ENCODE measurements around the gene SNRNP35.
"Not testable (repeated sequence)": the region's sequence is repeated elsewhere in the genome, so short reads cannot be mapped to it uniquely, and the experiment has no call there.

SNRNP35 gene

DNA sequence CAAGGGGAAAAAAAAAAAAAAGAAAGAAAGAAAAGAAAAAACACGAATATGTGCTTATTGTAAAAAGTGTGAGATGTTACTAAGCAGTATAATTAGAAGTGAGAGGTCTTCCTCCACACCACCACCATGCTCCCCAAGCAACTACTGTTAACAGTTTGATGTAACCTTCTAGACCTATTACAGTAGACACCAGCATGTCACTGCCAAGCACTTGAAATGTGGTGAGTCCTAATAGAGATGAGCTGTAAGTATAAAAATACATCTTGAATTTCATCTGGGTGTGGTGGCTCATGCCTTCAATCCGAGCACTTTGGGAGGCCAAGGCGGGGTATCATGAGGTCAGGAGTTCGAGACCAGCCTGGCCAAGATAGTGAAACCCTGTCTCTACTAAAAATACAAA is 8.1 kb upstream of the SNRNP35 start:
- DNase-seq = no peak

DNA sequence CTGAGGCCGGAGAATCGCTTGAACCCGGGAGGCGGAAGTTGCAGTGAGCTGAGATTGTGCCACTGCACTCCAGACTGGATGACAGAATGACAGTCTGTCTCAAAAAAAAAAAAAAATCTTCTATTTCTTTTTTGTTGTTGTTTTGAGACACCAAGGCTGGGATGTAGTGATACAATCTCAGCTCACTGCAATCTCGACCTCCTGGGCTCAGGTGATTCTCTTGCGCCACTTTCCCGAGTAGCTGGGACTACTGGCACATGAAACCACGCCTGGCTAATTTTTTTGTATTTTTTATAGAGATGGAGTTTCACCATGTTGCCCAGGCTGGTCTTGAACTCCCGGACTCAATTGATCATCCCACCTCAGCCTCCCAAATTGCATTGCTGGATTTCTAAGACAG is 7.3 kb upstream of the SNRNP35 start:
- DNase-seq = no peak

DNA sequence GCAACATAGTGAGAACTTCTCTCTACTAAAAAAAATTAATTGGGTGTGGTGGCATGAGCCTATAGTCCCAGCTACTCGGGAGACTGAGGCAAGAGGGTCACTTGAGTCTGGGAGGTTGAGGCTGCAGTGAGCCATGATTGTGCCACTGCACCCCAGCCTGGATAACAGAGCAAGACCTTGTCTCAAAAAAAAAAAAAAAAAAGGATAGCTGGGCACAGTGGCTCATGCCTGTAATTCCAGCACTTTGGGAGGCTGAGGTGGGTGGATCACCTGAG is 5.7 kb upstream of the SNRNP35 start:
- DNase-seq = not testable (repeated sequence)

DNA sequence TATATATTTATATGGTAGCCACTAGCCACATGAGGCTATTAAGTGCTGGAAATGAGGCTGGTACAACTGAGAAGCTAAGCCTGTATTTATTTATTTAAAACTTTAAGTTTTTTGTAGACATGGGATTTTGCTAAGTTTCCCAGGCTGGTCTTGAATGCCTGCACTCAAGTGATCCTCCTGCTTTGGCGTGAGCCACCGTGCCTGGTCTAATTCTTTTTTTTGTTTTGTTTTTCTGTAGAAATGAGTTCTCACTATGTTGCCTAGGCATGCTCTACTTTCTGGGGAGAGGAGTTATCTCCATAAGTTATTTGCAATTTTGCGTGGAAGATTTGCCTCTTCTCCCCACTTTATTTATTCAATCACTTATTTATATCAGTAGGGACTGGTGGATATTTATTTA is 4.8 kb upstream of the SNRNP35 start:
- no peak for DNase-seq

DNA sequence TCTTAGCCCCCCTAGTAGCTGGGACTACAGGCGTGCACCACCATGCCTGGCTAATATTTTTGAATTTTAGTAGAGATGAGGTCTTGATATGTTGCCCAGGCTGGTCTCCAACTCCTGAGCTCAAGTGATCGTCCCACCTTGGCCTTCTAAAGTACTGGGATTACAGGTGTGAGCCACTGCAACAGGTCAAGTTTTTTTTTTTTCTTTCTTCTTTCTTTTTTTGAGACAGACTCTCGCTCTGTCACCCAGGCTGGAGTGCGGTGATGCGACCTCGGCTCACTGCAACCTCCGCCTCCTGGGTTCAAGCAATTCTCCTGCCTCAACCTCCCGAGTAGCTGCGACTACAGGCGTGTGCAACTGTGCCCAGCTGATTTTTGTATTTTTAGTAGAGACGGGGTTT is 5.2 kb downstream of the SNRNP35 start:
- DNase-seq = not testable (repeated sequence)

DNA sequence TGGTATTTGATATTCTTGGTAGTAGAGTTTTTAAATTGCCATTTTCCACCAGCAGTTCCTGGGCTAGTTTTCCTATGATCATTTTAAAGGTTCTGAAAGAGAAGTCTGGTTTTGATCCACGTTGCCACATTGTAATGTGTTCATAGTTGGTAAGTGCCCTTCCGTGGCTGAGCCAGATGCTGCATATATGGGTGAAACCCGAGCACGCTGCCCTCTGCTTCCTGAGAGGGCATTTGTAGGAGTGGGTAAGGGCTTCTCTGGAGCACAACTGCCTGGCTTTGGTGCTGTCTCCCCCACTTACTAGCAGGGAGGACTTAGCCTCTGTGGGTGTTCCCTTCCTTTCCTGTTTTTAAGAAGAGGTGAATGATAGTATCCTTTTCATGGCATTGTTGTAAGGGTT is 7.1 kb downstream of the SNRNP35 start:
- no peak for DNase-seq

DNA sequence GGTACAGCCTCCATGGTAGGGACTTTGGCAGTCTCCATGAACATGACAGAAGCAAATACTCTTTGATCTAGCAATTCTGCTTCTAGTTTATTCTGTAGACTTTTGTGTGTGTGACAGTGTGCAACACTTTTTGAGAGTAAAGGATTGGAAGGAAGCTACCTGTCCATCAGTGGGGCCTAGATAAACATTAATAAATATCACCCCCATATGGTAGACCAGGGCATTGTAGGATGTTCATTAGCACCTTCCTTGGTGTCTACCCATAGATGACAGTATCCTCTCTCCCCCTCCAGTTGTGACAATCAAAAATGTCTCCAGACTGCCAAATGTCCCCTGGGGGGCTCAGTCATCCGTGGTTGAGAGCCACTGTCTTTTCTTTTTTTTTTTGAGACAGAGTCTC is 10.8 kb downstream of the SNRNP35 start:
- DNase-seq = peak; percentile 58

DNA sequence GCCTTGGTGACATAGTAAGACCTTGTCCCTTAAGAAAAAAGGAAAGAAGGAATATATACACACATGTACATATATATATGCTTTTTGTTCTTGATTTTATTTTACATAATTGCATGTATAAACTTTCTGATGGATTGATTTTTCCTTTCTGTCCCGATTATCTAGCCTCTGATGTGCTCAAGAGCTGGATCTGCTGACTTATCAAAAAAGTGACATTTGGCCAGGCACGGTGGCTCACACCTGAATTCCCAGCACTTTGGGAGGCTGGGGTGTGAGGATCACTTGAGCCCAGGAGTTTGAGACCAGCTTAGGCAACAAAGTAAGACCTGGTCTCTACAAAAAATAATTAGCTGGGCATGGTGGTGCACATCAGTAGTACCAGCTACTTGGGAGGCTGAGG is 12.0 kb downstream of the SNRNP35 start:
- DNase-seq = no peak

DNA sequence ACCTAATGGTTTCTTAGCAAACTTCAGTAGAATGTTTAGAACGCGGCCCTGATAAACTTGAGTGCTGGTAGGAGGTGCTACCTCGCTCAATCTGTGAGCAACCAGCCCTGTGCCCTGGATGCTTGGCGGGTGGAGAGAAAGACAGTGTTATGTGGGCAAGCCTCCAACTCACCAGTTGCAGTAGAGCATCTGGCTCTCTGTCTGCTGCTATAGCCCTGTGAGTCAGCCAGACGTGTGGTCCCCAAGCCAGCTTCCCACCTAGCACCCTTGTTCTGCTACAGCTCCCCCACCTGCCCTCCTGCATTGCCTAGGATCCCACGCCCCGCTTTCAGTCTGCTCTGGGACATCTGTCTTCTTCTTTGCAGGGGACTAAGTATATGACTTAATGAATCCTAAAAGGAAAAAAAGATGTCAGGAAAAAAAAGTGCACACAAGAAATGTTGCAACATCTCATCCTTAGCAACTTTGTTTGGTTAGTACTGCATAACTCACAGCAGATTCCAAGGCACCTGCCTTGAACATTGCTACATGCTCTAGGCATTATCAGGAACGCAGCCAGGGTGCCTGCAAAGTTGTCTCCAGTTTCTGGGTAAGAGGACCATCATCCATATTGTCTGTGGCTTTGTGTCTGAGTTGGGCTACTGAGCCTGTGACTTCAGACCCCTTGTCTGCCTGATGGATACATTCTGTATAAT is 13.6 kb downstream of the SNRNP35 start:
- no peak for DNase-seq

DNA sequence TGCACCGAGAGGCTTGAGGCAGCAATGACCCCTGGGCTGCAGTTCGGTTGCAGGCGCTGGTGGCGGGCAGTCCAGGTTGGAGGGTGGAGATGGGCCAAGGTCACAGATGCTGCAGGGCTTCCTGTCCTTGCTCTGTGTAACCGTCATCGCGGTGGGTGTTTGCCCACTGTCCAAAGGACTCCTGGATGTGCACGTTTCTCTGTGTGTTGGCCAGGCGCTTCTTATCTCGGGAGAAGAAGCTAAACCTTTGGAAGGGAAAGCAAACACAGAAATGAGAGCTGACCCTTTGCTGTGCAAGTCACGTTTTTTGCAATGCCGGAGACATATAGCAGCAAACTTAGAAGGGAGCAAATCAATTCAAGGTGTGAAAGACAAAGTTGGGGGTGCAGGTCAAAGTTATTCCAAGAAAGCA is 14.5 kb downstream of the SNRNP35 start:
- DNase-seq = no peak

DNA sequence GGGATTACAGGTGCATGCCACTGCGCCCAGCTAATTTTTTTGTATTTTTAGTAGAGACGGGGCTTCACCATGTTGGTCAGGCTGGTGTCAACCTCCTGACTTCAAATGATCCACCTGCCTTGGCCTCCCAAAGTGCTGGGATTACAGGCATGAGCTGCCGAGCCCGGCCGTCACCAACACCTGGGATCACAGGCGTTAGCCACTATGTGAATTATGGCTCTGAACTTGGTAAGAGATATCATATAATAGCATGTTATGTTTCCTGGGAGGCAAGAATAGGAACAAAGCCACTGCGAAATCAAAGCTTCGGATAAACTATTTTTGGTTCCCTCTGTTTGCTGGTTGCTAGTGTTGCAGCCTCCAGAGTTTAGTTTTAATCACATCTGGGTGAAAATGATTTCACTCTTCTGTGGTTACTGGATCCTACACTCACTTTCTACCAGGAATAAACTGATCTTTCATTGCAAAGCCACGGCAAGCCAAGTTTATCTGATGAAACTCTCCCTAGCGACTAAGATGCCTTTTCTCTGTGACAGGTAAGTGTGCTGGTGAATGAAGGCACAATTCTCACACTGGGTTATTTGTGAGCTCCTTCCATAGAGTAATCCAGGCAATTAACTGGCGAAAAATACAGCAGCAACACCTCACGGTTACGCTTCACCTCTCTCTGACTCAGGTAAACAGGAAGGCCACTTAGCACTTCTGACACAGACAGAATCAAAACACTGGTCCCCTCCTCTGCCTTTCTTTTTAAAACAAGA is 16.7 kb downstream of the SNRNP35 start:
- peak; percentile 34 for DNase-seq

DNA sequence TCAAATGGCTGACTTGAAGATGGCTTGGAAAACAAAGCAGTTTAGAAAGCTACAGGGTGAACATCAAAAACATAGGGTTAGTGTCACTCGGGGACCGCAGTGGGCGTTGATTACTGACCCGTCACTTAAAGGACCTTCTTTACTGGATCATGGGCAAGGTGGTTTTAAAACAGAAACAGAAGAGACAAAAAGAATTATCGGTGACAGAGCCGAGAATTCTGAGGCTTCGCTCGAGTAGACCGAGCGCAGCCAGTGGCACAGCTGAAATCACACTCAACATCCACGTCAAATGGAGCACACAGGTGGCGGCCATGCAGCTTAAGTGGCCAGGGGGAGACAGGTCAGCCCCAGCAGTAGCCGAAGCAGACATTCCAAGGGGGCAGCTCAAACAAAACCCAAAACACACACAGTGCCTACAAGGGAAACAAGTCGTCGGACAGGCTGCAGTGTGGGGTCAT is 17.3 kb downstream of the SNRNP35 start:
- DNase-seq = no peak

DNA sequence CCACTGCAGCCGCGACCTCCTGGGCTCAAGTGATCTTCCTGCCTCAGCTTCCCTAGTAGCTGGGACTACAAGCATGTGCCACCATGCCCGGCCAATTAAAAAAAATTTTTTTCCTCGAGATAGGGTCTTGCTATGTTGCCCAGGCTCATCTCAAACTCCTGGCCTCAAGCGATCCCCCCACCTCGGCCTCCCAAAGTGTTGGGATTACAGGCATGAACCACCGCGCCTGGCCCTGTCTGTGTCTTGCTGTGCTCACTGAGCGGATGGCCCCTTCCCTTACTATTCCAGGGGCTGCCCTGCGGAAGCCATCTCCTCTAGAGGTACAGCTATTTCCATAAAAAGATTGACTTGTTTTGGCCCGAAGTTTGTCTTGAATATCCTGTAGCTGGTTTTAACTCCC is 20.1 kb downstream of the SNRNP35 start:
- no peak for DNase-seq

DNA sequence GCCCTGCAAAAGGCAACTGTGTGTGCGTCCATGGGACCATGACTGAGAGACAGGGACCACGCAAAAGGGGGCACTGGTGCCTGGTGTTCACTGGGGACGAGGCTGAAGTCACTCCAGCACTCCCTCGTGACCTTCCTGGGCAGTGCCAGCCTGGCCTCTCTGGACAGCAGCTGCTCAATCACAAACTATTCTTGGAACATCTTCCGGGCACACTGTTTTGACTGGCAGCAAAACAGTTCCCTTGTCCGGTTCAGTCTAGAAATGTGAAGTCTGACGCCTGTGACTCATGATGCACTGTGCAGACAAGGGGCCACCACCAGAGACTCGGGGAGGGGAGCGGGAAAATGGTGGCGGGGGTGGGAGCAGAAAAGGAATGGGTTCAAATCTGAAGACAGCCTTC is 20.8 kb downstream of the SNRNP35 start:
- DNase-seq = no peak

DNA sequence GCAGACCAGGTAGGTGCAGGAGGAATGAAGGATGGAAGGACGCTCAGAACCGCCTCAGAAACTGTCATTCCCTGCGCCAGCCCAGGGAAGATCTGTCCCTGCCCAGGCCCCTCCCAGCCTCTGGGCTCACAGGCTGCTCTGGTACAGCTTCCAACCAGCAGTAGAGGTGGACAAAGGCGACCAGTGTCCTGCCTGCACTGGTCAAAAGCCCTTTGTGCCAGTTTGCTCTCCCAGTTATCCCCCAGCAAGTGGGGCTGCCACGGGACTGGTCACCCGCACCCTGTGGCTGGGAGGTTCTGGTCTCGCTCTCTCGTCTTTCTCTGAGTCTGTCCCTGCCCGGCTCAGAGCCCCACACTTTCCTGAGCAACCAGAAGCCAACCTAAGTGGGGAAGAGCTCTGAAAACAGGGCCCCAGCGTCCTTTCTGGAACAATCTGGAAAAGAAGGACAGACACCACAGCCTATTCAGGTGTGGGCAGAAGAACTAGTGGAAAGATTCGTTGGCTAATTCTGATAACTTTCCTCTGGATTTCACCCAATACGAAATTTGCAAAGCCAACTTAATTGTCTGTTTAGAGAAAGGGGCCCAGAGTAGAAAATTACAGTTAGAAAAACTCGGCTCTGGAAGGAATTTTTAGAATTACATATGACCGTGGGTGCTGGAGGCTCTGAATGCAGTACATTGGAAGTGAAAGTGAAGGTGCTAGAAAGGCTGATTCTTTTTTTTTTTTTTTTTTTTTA is 21.7 kb downstream of the SNRNP35 start:
- DNase-seq = no peak

DNA sequence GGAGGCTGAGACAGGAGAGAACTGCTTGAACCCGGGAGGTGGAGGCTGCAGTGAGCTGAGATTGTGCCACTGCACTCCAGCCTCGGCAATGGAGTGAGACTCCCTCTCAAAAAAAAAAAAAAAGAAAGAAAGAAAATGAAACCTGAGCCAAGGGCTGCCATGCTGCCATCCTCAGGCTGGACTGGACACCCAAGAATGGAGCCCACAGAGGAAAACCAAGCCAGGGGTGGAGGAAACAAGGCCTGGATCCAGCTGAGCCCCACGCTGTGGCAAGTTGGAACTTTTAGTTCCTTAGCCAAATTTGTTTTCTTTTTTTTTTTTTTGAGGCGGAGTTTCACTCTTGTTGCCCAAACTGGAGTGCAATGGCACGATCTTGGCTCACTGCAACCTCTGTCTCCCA is 23.3 kb downstream of the SNRNP35 start:
- DNase-seq = not testable (repeated sequence)

DNA sequence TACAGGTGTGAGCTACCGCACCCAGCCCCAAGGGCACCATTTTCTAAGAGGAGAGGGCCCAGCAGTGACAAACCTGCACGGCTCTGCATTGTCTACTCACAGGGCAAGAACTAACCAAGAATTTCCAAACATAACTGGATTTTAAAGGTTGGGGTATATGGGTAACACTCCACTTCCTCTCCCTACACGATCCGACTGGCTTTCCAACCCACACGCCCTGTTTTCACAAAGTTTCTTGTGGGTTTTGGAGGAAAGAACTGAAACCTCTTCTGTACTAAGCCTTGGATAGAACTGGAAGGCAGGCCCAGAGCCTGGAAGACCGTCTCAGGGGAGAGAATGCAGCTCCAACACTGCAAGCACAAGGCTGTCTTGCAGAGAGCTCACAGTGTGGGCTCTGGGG is 24.9 kb downstream of the SNRNP35 start:
- no peak for DNase-seq

DNA sequence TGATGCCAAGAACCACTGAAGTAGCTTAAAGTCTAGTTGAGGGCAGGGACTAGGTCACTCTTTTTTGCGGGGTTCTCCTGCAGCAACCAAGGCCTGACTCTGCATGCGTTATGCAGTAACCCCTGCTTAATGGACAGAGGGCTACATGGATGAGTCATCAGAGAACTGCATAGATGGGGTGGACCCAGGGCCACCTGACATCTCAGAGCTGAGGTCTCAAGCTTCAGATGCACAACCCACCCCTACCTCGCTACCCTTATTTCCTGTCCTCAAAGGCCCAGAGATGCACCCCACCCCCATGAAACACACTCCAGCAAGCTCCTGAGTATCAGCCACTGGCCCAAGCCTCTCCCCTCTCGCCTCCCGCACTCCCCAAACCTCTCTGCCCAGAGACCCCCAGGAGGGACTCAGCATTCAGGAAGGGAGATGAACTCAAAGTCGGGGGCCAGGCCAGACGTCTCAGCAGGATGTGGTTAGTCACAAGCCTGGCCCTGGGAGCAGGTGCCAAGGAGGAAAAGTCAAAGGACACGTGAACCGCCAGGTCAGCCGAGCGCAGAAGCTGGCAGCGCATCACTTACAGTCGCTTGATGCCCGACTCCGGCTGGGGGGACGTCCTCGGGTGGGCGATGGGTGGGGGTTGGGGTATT is 25.8 kb downstream of the SNRNP35 start:
- peak; percentile 2 for DNase-seq

DNA sequence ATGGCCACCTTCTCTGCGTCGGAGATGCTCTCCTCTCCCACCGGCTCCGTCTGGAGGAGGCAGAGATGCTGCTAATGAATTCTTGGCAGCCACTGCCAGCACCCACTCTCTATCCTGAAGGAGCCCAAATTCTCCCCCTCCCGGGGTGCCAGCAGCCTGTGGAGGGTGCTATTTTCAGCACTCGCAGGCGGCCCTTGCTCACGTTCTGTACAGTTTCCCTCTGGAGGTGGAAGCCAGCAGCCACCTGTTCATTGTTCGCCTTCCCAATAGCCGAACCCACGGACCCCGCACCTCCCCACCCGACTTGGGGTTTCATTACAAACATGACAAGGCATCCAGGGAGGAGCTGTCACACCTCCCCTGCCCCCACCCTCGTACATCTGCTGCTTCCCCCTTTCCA is 27.8 kb downstream of the SNRNP35 start:
- DNase-seq = no peak

DNA sequence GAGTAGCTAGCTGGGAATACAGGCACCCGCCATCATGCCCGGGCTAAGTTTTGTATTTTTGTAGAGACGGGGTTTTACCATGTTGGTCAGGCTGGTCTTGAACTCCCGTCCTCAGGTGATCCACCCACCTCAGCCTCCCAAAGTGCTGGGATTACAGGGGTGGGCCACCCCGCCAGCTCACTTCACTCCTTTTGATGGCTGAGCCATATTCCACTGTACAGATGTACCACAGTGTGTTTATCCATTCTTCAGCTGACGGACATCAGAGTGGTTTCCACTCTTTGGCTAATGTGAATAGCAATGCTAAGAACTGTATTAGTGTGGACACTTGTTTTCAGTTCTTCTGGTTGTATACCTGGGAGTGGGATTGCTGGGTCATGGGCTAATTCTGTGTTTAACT is 29.5 kb downstream of the SNRNP35 start:
- DNase-seq = no peak

DNA sequence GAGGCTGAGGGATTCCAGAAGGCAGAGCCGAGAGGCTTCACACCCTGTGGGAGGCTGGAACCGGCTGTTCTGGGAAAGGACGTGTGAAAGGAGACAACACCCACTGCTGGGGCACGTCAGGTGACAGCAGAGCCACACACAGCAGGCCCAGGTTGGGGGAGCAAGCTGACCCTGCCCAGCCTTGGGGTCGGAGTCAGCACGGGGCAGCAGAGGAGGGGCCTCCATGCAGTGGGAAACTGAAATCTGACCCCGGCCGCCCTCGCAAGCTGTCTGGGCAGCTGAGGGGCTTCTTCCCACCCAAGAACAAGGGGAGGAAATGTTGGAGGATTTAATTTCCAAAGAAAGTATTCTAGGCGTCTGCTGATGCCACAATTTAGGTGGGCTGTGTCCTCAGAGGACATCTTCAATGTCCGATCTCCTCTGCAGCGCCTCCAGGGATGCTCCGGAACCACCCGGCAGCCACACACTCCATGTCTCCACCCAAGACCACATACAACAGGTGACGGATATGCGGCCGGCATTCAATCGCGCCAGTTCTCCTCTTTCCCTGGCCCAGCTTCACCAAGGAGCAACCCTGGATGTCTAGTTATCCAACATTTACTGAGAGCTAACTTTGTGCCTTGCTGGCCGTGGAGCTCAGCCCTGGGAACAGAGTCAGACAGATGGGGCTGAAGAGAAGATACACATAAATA is 30.7 kb downstream of the SNRNP35 start:
- DNase-seq = no peak

DNA sequence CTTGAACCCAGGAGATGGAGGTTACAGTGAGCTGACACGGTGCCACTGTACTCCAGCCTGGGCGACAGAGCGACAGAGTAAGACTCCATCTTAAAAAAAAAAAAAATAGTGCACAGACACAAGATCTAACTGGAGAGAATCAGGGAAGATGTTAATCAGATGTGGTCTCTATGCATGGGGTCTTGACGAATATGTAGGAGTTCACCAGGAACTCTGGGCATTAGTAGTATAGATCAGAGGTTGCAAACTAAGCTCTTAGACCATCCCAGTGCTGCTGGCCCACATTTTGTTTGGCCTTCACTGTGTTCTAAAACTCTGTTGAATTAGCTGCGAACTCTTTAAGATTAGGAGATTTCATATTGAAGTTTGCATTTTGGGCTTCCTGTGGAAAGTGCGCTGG is 31.6 kb downstream of the SNRNP35 start:
- no peak for DNase-seq

DNA sequence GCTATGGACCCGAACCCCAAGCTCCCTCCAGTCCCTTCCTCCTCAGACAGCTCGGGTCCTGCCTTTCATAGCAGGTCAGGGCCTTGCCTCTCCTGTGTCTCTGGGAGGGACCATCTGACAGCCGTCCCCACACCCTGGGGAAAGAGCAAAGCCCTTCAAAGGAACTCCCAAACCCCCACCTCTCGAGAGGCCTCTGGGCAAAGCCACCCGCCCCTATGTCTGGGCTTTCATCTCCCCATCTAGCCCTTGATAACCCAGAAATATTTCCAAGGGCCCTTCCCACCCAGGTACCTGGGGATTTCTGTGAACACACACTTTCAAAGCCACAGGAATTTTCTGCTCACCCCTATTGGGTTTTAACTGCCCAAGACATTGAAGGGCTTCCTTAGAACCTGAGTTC is 32.1 kb downstream of the SNRNP35 start:
- DNase-seq = no peak
